IMR-90 (cell line): ENCODE results near the gene PAQR4. TPM values are rescaled to one million over a fixed set of nuclear protein-coding genes. Genes with fewer than 3 reads are reported as not detected.

Experiments used
- ATAC-seq: fragments of 200-7000 bp; cut with Tn5 transposase; 2 replicates; pipeline ENCODE4 v1.9.1; 2020; ENCODE audit warnings: low read depth, mild to moderate bottlenecking, moderate library complexity
- BruUV-seq: library from RNA; stranded (reverse); fragments of 400-500 nt; replicated peaks from 2 replicates; lab custom pipeline; 2021; lab: Mats Ljungman, UMichigan
- CTCF ChIA-PET: fragments of 300-600 bp; formaldehyde crosslinking; extraction: SDS; loops from one replicate; lab custom pipeline; 2021; ENCODE audit warnings: antibody characterized with exemption; lab: Yijun Ruan, JAX
- POLR2A ChIA-PET: fragments of 300-600 bp; sonication (Branson Sonifier 250); formaldehyde crosslinking; loops from one replicate; lab custom pipeline; 2022; ENCODE audit warnings: antibody characterized with exemption; ENCODE audit not compliant: unreplicated experiment; lab: Charles Lee
- DNase-seq: peaks from one replicate; pipeline ENCODE4 v3.0.0; 2013
- H2AFZ ChIP-seq: replicated peaks from 2 replicates; pipeline ENCODE3; 2013; ENCODE audit warnings: low read length, mild to moderate bottlenecking; ENCODE audit not compliant: poor library complexity
- H2AK5ac ChIP-seq: 2 replicates; pipeline ENCODE4 v1.6.1; 2013; ENCODE audit warnings: low read depth, low read length, inconsistent platforms
- H2AK9ac ChIP-seq: replicated peaks from 2 replicates; pipeline ENCODE3; 2013; ENCODE audit warnings: mild to moderate bottlenecking, low read depth, low read length, moderate library complexity; ENCODE audit not compliant: poor library complexity
- H2BK120ac ChIP-seq: 2 replicates; pipeline ENCODE4 v1.6.1; 2013; ENCODE audit warnings: low read depth, low read length, inconsistent platforms
- H2BK15ac ChIP-seq: 3 replicates; pipeline ENCODE4 v1.6.1; 2013; ENCODE audit warnings: low read depth, low read length, inconsistent platforms
- H2BK20ac ChIP-seq: 2 replicates; pipeline ENCODE4 v1.6.1; 2013; ENCODE audit warnings: low read depth, mild to moderate bottlenecking, inconsistent platforms, low read length, moderate library complexity
- H2BK5ac ChIP-seq: 2 replicates; pipeline ENCODE4 v1.6.1; 2013; ENCODE audit warnings: mild to moderate bottlenecking, low read depth, low read length, inconsistent platforms; ENCODE audit not compliant: poor library complexity, severe bottlenecking
- H3K14ac ChIP-seq: replicated peaks from 2 replicates; pipeline ENCODE4 v1.6.1; 2013; ENCODE audit warnings: low read depth, low read length, inconsistent platforms
- H3K18ac ChIP-seq: 2 replicates; pipeline ENCODE4 v1.6.1; 2013; ENCODE audit warnings: low read depth, low read length, control low read depth
- H3K23ac ChIP-seq: 2 replicates; pipeline ENCODE4 v1.6.1; 2013; ENCODE audit warnings: low read depth, low read length, inconsistent platforms
- H3K27ac ChIP-seq: 2 replicates; pipeline ENCODE4 v1.5.1; 2013; ENCODE audit warnings: mild to moderate bottlenecking, control low read depth, low read length; ENCODE audit not compliant: insufficient read depth
- H3K27me3 ChIP-seq: 2 replicates; pipeline ENCODE4 v1.6.1; 2013; ENCODE audit warnings: low read length; ENCODE audit not compliant: control insufficient read depth, insufficient read depth
- H3K36me3 ChIP-seq: 2 replicates; pipeline ENCODE4 v1.6.1; 2013; ENCODE audit warnings: low read length, mixed read lengths; ENCODE audit not compliant: control insufficient read depth, insufficient read depth
- H3K4ac ChIP-seq: 2 replicates; pipeline ENCODE4 v1.6.1; 2013; ENCODE audit warnings: low read depth, low read length, inconsistent platforms
- H3K4me1 ChIP-seq: 2 replicates; pipeline ENCODE4 v1.6.1; 2013; ENCODE audit warnings: low read length, mixed read lengths; ENCODE audit not compliant: control insufficient read depth, insufficient read depth
- H3K4me2 ChIP-seq: 2 replicates; pipeline ENCODE4 v1.6.1; 2013; ENCODE audit warnings: low read depth, mild to moderate bottlenecking, control low read depth, low read length, moderate library complexity
- H3K4me3 ChIP-seq: 2 replicates; pipeline ENCODE4 v1.5.1; 2013; ENCODE audit warnings: low read depth, mild to moderate bottlenecking, control low read depth, low read length, moderate library complexity; ENCODE audit not compliant: insufficient read depth
- H3K56ac ChIP-seq: 2 replicates; pipeline ENCODE4 v1.6.1; 2013; ENCODE audit warnings: low read length, inconsistent platforms; ENCODE audit not compliant: insufficient read depth; ENCODE audit errors: extremely low read depth
- H3K79me1 ChIP-seq, 2 experiments: 2 replicates each; pipeline ENCODE4 v1.6.1; 2013; ENCODE audit warnings: low read length in 2 of 2, inconsistent platforms in 1 of 2, low read depth in 1 of 2
- H3K9ac ChIP-seq: 2 replicates; pipeline ENCODE4 v1.6.1; 2013; ENCODE audit warnings: low read depth, low read length, control low read depth
- H3K9me1 ChIP-seq: 2 replicates; pipeline ENCODE4 v1.6.1; 2013; ENCODE audit warnings: low read length, inconsistent platforms; ENCODE audit not compliant: insufficient read depth
- H3K9me3 ChIP-seq: 2 replicates; pipeline ENCODE4 v1.6.1; 2013; ENCODE audit warnings: low read length; ENCODE audit not compliant: control insufficient read depth, insufficient read depth
- H4K20me1 ChIP-seq: 2 replicates; pipeline ENCODE4 v1.6.1; 2013; ENCODE audit warnings: low read length, inconsistent platforms; ENCODE audit not compliant: insufficient read depth
- H4K5ac ChIP-seq: 2 replicates; pipeline ENCODE4 v1.6.1; 2013; ENCODE audit warnings: mild to moderate bottlenecking, low read depth, low read length, control low read depth
- H4K8ac ChIP-seq, 2 experiments: 2 replicates each; pipeline ENCODE4 v1.6.1; 2013; ENCODE audit warnings: low read depth in 2 of 2, low read length in 2 of 2, control low read depth in 1 of 2, inconsistent platforms in 1 of 2
- H4K91ac ChIP-seq: 2 replicates; pipeline ENCODE4 v1.6.1; 2013; ENCODE audit warnings: low read depth, low read length, inconsistent platforms; ENCODE audit not compliant: insufficient read depth
- CEBPB ChIP-seq: IDR thresholded peaks from 2 replicates; pipeline ENCODE4 v1.6.1; 2012; ENCODE audit warnings: low read depth, low read length, improper control_type of control experiment
- CTCF ChIP-seq: conservative IDR thresholded peaks from 2 replicates; pipeline ENCODE4 v1.5.1; 2012; ENCODE audit warnings: mild to moderate bottlenecking, low read depth, low read length, improper control_type of control experiment
- ELK1 ChIP-seq: fragments of 150-350 bp; IDR thresholded peaks from 2 replicates; pipeline ENCODE4 v1.6.1; 2016; ENCODE audit warnings: low read depth, mild to moderate bottlenecking, low read length, moderate library complexity, borderline replicate concordance
- MAFK ChIP-seq: IDR thresholded peaks from 2 replicates; pipeline ENCODE4 v1.6.1; 2012; ENCODE audit warnings: low read depth, low read length, improper control_type of control experiment
- MAZ ChIP-seq: IDR thresholded peaks from 2 replicates; pipeline ENCODE4 v1.6.1; 2012; ENCODE audit warnings: low read depth, mild to moderate bottlenecking, low read length, improper control_type of control experiment, moderate library complexity, borderline replicate concordance
- MXI1 ChIP-seq: IDR thresholded peaks from 2 replicates; pipeline ENCODE4 v1.6.1; 2012; ENCODE audit warnings: low read depth, mild to moderate bottlenecking, low read length, moderate library complexity, borderline replicate concordance
- NFE2L2 ChIP-seq: fragments of 150-350 bp; IDR thresholded peaks from 2 replicates; pipeline ENCODE4 v1.6.1; 2016; ENCODE audit warnings: low read depth, mild to moderate bottlenecking, low read length
- POLR2A ChIP-seq: IDR thresholded peaks from 2 replicates; pipeline ENCODE4 v1.6.1; 2012; ENCODE audit warnings: mild to moderate bottlenecking, low read depth, low read length
- RCOR1 ChIP-seq: IDR thresholded peaks from 2 replicates; pipeline ENCODE4 v1.6.1; 2012; ENCODE audit warnings: mild to moderate bottlenecking, low read length, improper control_type of control experiment; ENCODE audit not compliant: insufficient replicate concordance
- RFX5 ChIP-seq: IDR thresholded peaks from 2 replicates; pipeline ENCODE4 v1.8.0; 2012; ENCODE audit warnings: low read depth, mild to moderate bottlenecking, low read length, moderate library complexity
- SMC3 ChIP-seq: fragments of 150-350 bp; IDR thresholded peaks from 2 replicates; pipeline ENCODE4 v1.6.1; 2016; ENCODE audit warnings: low read depth, mild to moderate bottlenecking, antibody characterized with exemption, low read length, moderate library complexity
- USF2 ChIP-seq: fragments of 150-350 bp; IDR thresholded peaks from 2 replicates; pipeline ENCODE4 v1.6.1; 2017; ENCODE audit warnings: mild to moderate bottlenecking, antibody characterized with exemption, low read length, low read depth
- WGBS, 2 experiments: methylation state at CpG; one replicate each; pipeline versions ENCODE4 v1.1.5 to v1.1.7; 2013; ENCODE audit warnings: missing lambda C conversion rate in 2 of 2; ENCODE audit not compliant: insufficient read length in 1 of 2; ENCODE audit errors: extremely low coverage in 2 of 2; 5-methylcytosine and 5-hydroxymethylcytosine counted together
- dilution Hi-C: fragments of 300-500 bp; cut with HindIII; formaldehyde crosslinking; loops from one replicate; pipeline ENCODE4 v1.14.3; 2018; ENCODE audit warnings: low sequenced_read_pairs; ENCODE audit not compliant: unreplicated experiment
- in situ Hi-C: fragments of 300-500 bp; cut with MboI; formaldehyde crosslinking; loops from 3 replicates; pipeline ENCODE4 v1.14.3; 2019; ENCODE audit warnings: low sequenced_read_pairs, inconsistent platforms, mixed read lengths
- intact Hi-C: fragments of 100-400 bp; cut with micrococcal nuclease; formaldehyde crosslinking; loops from 2 replicates; pipeline ENCODE4 v1.10.0; 2022
- polyA plus RNA-seq, 3 experiments: library from polyadenylated mRNA; depleted of rRNA; stranded (reverse); fragments of >200 nt; gene quantifications; 2 replicates each; pipeline ENCODE4 v1.2.3, GENCODE V29; 2012; ENCODE audit warnings: low replicate concordance in 1 of 3
- total RNA-seq: library from RNA; depleted of rRNA; stranded (reverse); fragments of >200 nt; gene quantifications from 2 replicates; pipeline ENCODE4 v1.2.3, GENCODE V29; 2012

PAQR4 gene
- total and polyA plus RNA-seq, 2 of the 4 experiments (the other 2 are of a cell fraction): 2.2 to 10.0 TPM

GRCh38 chr16:2980227-2981176, 11.4 kb downstream of the PAQR4 start, which contains the start of gene PKMYT1:
Gene PKMYT1, minus strand, starts transcription at chr16:2980446. Its CDS starts 789 bp downstream, at chr16:2979657.
- WGBS, 2 experiments: 11% methylated on average over 50 of the region's 91 CpGs; no CpG with 5 or more reads in 1 of the 2 experiments
- Histone ChIP-seq H2AFZ (peak within 1 kb of the TSS; percentile 98), H3K23ac (peak within 1 kb of the TSS; percentile 92), H3K14ac (peak within 1 kb of the TSS; percentile 99), H3K27ac (peak within 1 kb of the TSS; percentile 96), H2BK15ac (no peak within 1 kb of the TSS), H3K4ac (peak within 1 kb of the TSS; percentile 99), H2BK5ac (peak within 1 kb of the TSS; percentile 95), H3K9me1 (0 out of 2 replicates have a peak, but pooled peaks cover 4% of the 10 kb centered on the region), H3K36me3 (no peaks in the 10 kb centered on the region), H4K91ac (peak within 1 kb of the TSS; percentile 93), H3K4me3 (peak within 1 kb of the TSS; percentile 94), H2BK120ac (peak within 1 kb of the TSS; percentile 64; the same call in 1 of the 2 replicates), H3K18ac (peak within 1 kb of the TSS; percentile 95), H3K27me3 (no peaks in the 10 kb centered on the region), H3K9me3 (no peaks in the 10 kb centered on the region), H4K5ac (peak within 1 kb of the TSS; percentile 99), H3K4me1 (peaks cover 6% of the 10 kb centered on the region), H4K20me1 (no peaks in the 10 kb centered on the region), H4K8ac (peak within 1 kb of the TSS; percentile 89 to 99), H3K9ac (peak within 1 kb of the TSS; percentile 94), H3K79me1 (peaks cover 14 to 22% of the 10 kb centered on the region in 2 experiments), H2AK5ac (peak within 1 kb of the TSS; percentile 96), H3K56ac (peak within 1 kb of the TSS; percentile 82; the same call in 1 of the 2 replicates), H3K4me2 (peak within 1 kb of the TSS; percentile 93), H2AK9ac (peak within 1 kb of the TSS; percentile 99), H2BK20ac (no peak within 1 kb of the TSS)
- TF ChIP-seq MAZ (peak; percentile 46; the same call in 1 of the 2 replicates), ELK1 (no peak), USF2 (peak; percentile 69), RFX5 (no peak), CTCF (no peak), POLR2A (peak; percentile 82), SMC3 (no peak), NFE2L2 (no peak), MAFK (no peak), MXI1 (peak; percentile 90), CEBPB (no peak), RCOR1 (no peak)
- intact Hi-C loops: no loop called here
- ChIA-PET CTCF (interaction anchor here (0.6 kb wide), 1 partner anchor 567 kb away, joined by 3 read pairs; no protein-coding TSS in a partner anchor), POLR2A (interaction anchor here (0.6 to 0.7 kb wide), 2 partner anchors 15 to 260 kb away, joined by 3 to 6 read pairs; partner anchors contain the start of gene PRSS27)
- in situ Hi-C loops: no loop called here
- dilution Hi-C loops: no loop called here
- peak; percentile 73 for DNase-seq
- no TSS peak for BruUV-seq
- ATAC-seq: peak; percentile 94
